OCI-M1 (cell line): Measurements from ENCODE around the gene GDF11.

ENCODE experiments used
- DNase-seq: peaks from one replicate; lab custom pipeline; 2025; lab: John Stamatoyannopoulos, UW

The GDF11 gene

GRCh38 chr12:55707219-55707671 lies 35.7 kb upstream of the GDF11 start:
- no peak for DNase-seq

- DNase-seq = no peak
Observed at GRCh38 chr12:55707841-55708694, 34.9 kb upstream of the GDF11 start, which contains the start of gene ITGA7. TSS of gene ITGA7 (minus strand) at chr12:55707904. CDS start at chr12:55707682, 222 bp downstream.

- no peak for DNase-seq
Observed at GRCh38 chr12:55708695-55709233, 34.2 kb upstream of the GDF11 start.

- DNase-seq = no peak
Observed at GRCh38 chr12:55711786-55712553, 31.0 kb upstream of the GDF11 start.

- no peak for DNase-seq
Observed at GRCh38 chr12:55712700-55713415, 30.1 kb upstream of the GDF11 start.

GRCh38 chr12:55713721-55714120 lies 29.2 kb upstream of the GDF11 start:
- DNase-seq = no peak

GRCh38 chr12:55715169-55715764 lies 27.7 kb upstream of the GDF11 start:
- DNase-seq = no peak

GRCh38 chr12:55715833-55716581 lies 26.9 kb upstream of the GDF11 start, which contains the start of gene BLOC1S1:
TSS of gene BLOC1S1 (plus strand) at chr12:55716046. CDS start at chr12:55716052, 6 bp downstream.
- DNase-seq = peak; percentile 95

GRCh38 chr12:55716582-55716957 lies 26.4 kb upstream of the GDF11 start:
- DNase-seq = no peak

GRCh38 chr12:55717011-55718007 lies 25.6 kb upstream of the GDF11 start:
- DNase-seq = no peak

GRCh38 chr12:55718015-55718414 lies 24.9 kb upstream of the GDF11 start:
- DNase-seq = no peak

GRCh38 chr12:55718624-55719275 lies 24.2 kb upstream of the GDF11 start:
- DNase-seq = no peak

- no peak for DNase-seq
Observed at GRCh38 chr12:55719371-55719770, 23.6 kb upstream of the GDF11 start.

- DNase-seq = no peak
Observed at GRCh38 chr12:55720071-55720564, 22.8 kb upstream of the GDF11 start, which contains the start of gene RDH5. TSS of gene RDH5 (plus strand) at chr12:55720393. CDS start at chr12:55721185, 792 bp downstream.

GRCh38 chr12:55720894-55721444 lies 22.0 kb upstream of the GDF11 start:
- DNase-seq = peak; percentile 64

- no peak for DNase-seq
Observed at GRCh38 chr12:55721601-55722213, 21.2 kb upstream of the GDF11 start.

- no peak for DNase-seq
Observed at GRCh38 chr12:55722948-55723347, 20.0 kb upstream of the GDF11 start.
